Astrocyte of the spinal cord (primary cell): ENCODE results near the gene GBF1.

ENCODE experiments used
- DNase-seq: peaks from one replicate; pipeline ENCODE4 v3.0.0; 2011; ENCODE audit warnings: low read depth, low spot score
- H3K4me3 ChIP-seq: 2 replicates; pipeline ENCODE4 v1.5.1; 2011; ENCODE audit warnings: low read depth, mild to moderate bottlenecking, low read length, moderate library complexity
- in situ Hi-C: cut with HindIII; loops from 2 replicates; pipeline ENCODE4 v1.10.0; 2017; ENCODE audit warnings: low sequenced_read_pairs
- TF ChIP-seq, protein P1 (sequence below): IDR thresholded peaks from 2 replicates; pipeline ENCODE4 v1.5.1; 2012; ENCODE audit warnings: low read depth, mild to moderate bottlenecking, low read length, inconsistent platforms

Gene GBF1

GRCh38 chr10:102327002-102327401, 81.7 kb downstream of the GBF1 start:
- H3K4me3 ChIP-seq: no peak overlapping the region
- in situ Hi-C loops: no loop called here
- DNase-seq: no peak
- TF ChIP-seq, protein P1, sequence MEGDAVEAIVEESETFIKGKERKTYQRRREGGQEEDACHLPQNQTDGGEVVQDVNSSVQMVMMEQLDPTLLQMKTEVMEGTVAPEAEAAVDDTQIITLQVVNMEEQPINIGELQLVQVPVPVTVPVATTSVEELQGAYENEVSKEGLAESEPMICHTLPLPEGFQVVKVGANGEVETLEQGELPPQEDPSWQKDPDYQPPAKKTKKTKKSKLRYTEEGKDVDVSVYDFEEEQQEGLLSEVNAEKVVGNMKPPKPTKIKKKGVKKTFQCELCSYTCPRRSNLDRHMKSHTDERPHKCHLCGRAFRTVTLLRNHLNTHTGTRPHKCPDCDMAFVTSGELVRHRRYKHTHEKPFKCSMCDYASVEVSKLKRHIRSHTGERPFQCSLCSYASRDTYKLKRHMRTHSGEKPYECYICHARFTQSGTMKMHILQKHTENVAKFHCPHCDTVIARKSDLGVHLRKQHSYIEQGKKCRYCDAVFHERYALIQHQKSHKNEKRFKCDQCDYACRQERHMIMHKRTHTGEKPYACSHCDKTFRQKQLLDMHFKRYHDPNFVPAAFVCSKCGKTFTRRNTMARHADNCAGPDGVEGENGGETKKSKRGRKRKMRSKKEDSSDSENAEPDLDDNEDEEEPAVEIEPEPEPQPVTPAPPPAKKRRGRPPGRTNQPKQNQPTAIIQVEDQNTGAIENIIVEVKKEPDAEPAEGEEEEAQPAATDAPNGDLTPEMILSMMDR: no peak

GRCh38 chr10:102327641-102328040, 82.3 kb downstream of the GBF1 start:
- DNase-seq: no peak
- H3K4me3 ChIP-seq: no peak overlapping the region
- TF ChIP-seq, protein P1: no peak
- in situ Hi-C loops: no loop called here

DNA sequence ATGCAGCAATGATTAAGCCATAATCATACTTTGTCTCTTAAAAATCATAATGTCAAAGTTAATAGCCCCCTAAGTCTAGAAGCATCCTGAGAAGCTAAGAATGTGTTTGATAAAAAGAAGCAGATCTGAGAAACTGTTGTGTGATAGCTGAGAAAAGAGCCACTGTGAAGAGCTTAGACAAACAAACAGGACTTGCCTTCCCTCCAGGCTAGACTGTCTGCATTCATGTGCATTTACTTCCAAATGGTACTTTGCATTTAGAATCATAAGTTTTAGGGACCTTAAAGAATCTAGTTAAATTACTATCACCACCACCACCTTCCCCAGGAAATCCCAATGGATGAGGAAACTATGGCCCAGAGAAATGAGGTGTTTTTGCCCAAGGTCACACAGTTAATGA, 87.4 kb downstream of the GBF1 start:
- no peak for DNase-seq
- in situ Hi-C loops: no loop called here
- TF ChIP-seq, protein P1: no peak
- H3K4me3 ChIP-seq: no peak overlapping the region

DNA sequence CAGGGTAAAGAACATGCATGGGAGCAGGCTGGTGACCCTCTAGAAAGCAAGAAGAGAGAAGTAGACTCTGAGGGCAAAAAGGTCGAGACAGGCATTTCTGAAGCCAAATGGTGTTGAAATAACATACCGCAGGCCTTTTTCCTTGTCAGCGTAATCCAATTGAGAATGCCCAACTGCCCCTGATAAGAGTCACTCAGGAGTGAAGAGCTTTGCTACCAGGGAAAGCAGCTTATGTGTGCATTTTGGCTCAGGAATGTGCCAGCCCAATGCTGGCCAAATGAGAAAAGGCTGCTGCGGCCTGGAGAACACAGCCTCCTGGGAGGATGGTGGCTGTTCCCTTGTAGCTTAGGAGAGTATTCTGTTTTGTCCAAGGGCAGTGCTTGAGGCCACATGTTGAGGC, 88.8 kb downstream of the GBF1 start:
- DNase-seq: peak; percentile 32
- in situ Hi-C loops: no loop called here
- TF ChIP-seq, protein P1: no peak
- H3K4me3 ChIP-seq: no peak overlapping the region

DNA sequence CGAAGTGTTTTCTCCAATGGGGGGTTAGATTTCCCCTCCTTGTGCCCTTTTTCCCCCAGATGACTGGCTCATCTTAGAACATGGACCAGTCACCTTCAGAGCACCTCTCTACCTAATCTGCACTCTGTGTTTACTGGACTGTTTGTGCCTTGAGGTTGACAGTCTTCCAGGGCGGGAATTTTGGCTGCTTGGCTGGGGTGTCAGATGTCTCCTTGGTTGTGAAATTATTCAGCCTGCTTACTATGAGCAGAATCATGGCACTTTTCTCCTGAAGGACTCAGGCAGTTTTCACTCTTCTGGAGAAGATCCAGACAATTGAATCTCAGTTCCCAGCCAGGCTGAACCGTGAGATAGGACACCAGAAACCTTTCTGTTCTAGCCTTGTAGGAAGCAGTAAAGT, 89.9 kb downstream of the GBF1 start:
- no peak for DNase-seq
- no peak overlapping the region for H3K4me3 ChIP-seq
- in situ Hi-C loops: no loop called here
- TF ChIP-seq, protein P1: no peak

DNA sequence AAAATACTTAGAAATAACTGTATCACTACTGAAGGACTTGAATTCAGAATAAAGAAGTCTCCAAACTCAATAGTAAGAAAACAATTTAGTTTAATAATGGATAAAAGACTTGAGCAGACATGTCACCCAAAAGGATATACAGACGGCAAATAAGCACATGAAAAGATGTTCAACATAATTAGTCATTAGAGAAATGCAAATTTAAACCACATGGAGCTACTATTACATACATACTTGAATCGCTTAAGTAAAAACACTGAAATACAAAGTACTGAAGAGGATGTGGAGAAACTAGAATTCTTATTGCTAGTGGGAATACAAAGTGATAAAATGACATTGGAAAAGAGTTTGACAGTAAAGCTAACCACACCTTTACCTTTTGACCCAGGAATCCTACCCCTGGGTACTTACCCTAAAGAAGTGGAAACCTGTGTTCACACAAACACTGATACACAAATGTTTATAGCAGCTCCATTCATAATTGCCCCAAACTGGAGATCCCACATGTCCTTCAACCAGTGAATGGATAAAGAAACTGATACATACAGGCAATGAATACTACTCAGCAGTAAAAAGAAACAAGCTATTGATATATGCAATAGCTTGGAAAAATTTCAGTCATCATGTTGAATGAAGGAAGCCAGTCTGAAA, 95.8 kb downstream of the GBF1 start:
- TF ChIP-seq, protein P1: no peak
- no peak for DNase-seq
- in situ Hi-C loops: no loop called here
- H3K4me3 ChIP-seq: no peak overlapping the region
